NCI-H1092 treated with DMSO at 0.1 percent for 48 hours (cell line): Measurements from ENCODE around the gene MT1B.

ENCODE experiments used
- DNase-seq: peaks from one replicate; lab custom pipeline; 2025; lab: John Stamatoyannopoulos, UW

The MT1B gene

DNA sequence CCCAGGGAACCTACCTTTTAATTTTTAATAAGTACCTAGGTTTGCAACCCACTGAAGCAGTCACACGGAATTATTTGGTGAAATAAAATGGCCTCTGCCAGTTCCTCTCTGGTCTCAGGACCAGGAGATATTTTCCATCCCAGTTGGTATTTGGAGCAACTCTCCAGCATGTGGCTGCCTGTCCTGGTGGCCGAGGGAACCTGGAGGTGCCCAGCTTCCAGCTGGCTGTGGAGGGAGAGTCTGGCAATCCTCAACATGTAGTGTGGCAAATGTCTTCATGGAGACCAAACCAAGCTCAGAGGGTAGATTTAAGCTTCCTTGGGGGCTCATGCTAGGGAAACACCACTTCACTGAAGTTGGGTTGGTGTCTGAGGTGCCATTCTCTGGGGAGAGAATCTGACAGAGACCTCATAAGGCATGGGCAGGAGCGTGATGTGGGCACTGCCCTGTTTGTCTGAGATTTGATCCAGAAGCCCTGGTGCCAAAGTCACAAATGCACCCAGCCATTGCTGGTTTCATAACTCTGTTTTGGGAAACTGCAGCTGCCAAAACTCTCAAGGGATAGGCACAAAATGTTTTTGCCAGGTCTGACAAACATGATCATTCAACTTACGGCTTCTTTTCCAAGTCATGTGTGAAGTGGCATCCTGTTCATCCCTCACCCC lies 33.4 kb downstream of the MT1B start:
- no peak for DNase-seq

GRCh38 chr16:56686758-56687157 lies 35.1 kb downstream of the MT1B start:
- no peak for DNase-seq

- DNase-seq = no peak
These were observed 37.1 kb downstream of the MT1B start for GRCh38 chr16:56688762-56689161.

DNA sequence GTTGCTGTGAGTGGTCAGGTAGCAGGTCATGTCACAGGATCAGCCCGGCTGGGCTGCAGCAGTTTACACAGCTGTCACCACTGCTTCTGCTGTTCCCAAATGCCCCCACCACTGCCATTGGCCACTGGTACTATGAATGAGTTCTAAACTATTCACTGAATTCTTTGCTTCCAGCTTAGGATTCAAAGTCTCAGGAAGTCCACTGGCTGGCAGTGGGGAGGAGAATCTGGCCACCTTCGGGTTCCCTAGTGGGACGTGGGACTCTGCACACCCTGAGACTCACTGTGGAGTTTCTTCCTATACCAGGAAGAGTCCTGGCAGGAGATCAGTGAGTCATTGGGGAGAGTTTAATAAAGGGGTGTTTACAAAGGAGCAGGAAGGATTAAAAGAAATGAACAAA lies 37.5 kb downstream of the MT1B start:
- no peak for DNase-seq

- DNase-seq = no peak
These were observed 38.9 kb downstream of the MT1B start for GRCh38 chr16:56690420-56691122.

DNA sequence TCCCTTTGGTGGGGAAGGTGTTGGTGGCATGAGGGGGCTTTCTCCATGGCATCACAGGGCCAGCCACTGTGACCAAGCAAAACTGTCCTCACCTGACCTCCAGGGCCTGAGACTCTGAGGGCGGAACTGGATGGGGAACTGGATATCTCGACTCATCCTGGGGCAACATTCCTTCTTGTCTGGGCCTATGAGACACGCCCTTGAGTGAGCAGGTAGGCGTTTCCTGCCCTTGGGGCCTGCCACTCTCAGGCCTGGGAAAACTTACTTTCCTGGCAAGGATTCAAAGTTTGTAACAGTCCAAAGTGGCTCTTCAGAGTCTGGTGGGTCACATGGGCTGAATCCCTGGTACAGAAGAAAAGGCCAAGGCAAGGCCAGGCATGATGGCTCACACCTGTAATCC lies 40.2 kb downstream of the MT1B start:
- no peak for DNase-seq

DNA sequence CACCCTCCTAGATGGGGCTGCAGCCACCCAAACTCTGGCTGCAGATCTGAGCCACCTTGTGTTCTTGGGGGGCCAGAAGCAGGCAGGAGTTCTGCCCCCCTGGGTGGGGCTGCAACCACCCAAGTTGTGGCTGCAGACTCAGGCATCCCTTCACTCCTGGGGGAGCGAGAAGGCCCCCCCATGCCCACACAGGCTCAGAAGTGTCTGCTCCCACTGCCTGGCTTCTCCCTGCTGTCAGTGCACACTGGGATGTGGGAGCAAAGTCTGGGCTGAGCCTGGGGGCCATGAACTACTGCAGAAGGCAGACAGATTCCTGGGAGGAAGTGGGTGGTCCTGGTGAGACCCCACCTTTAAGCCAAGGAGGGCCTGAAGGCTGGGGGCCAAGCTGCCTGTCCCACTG lies 43.6 kb downstream of the MT1B start:
- DNase-seq = no peak

- no peak for DNase-seq
These were observed 45.9 kb downstream of the MT1B start for GRCh38 chr16:56697456-56698155.

DNA sequence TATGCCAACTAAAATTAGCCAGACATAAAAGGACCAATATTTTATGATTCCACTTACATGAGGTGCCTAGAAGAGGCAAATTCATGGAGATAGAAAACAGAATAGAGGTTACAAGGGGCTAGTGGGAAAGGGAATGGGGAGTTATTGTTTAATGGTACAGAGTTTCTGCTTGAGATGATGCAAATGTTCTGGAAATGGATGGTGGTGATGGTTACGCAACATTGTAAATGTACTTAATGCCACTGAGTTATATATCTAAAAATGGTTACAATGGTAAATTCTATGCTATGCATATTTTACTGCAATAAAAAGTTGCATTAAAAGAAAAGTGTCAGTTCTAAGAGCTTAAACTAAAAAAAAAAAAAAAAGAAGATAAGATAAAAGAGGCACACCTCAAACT lies 48.5 kb downstream of the MT1B start:
- DNase-seq = no peak

DNA sequence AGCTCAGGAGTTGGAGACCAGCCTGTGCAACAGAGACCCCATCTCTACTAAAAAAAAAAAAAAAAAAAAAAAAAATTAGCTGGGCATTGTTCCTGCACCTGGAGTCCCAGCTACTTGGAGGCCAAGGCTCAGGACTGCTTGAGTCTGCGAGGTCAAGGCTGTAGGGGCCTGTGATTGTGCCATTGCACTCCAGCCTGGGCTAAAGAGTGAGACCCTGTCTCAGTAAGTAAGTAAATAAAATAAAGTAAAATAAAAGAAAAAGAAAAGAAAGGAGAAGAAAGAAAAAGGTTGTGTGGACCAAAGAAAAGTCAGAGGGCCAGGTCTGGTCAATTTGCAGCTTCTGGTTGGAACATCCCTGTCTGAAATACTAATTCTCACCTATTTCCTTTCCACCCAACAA lies 48.9 kb downstream of the MT1B start:
- no peak for DNase-seq

GRCh38 chr16:56701534-56701933 lies 49.8 kb downstream of the MT1B start:
- DNase-seq = no peak
